DOHH2 (cell line): ENCODE data around the gene THSD1.

Experiments used
- H3F3A ChIP-seq: fragments of 200-600 bp; sonication (generic), shearing (Covaris generic); 2 replicates; pipeline ENCODE4 v1.6.0; 2016; ENCODE audit warnings: antibody characterized with exemption, mild to moderate bottlenecking; ENCODE audit not compliant: control insufficient read depth, insufficient read depth
- H3K27ac ChIP-seq: fragments of 200-600 bp; sonication (generic); 2 replicates; pipeline ENCODE4 v1.5.1; 2014; ENCODE audit warnings: low read depth, mild to moderate bottlenecking, low read length, moderate library complexity
- H3K27me3 ChIP-seq: fragments of 200-600 bp; sonication (generic); 2 replicates; pipeline ENCODE4 v1.6.1; 2014; ENCODE audit warnings: mild to moderate bottlenecking, low read length, mixed read lengths; ENCODE audit not compliant: control insufficient read depth
- H3K36me3 ChIP-seq: fragments of 200-600 bp; sonication (generic); 2 replicates; pipeline ENCODE4 v1.6.1; 2014; ENCODE audit warnings: mild to moderate bottlenecking, low read length, moderate library complexity, mixed read lengths; ENCODE audit not compliant: control insufficient read depth
- H3K4me1 ChIP-seq: fragments of 200-600 bp; sonication (generic); 2 replicates; pipeline ENCODE4 v1.6.1; 2014; ENCODE audit warnings: mild to moderate bottlenecking, low read length, mixed read lengths; ENCODE audit not compliant: control insufficient read depth
- H3K4me2 ChIP-seq: fragments of 200-600 bp; sonication (generic); 2 replicates; pipeline ENCODE4 v1.6.0; 2014; ENCODE audit warnings: mild to moderate bottlenecking, low read length, moderate library complexity
- H3K4me3 ChIP-seq: fragments of 200-600 bp; sonication (generic); 2 replicates; pipeline ENCODE4 v1.5.1; 2014; ENCODE audit warnings: mild to moderate bottlenecking, low read length, mixed read lengths
- H3K79me2 ChIP-seq: fragments of 200-600 bp; sonication (generic); 2 replicates; pipeline ENCODE4 v1.6.1; 2014; ENCODE audit warnings: mild to moderate bottlenecking, low read length, mixed read lengths; ENCODE audit not compliant: control insufficient read depth
- H3K9me2 ChIP-seq: fragments of 200-600 bp; sonication (generic); replicated peaks from 2 replicates; pipeline ENCODE4 v1.6.1; 2014; ENCODE audit warnings: mild to moderate bottlenecking, low read length, mixed read lengths; ENCODE audit not compliant: control insufficient read depth
- H3K9me3 ChIP-seq: fragments of 200-600 bp; sonication (generic); 2 replicates; pipeline ENCODE4 v1.6.1; 2014; ENCODE audit warnings: antibody characterized with exemption, low read length, mixed read lengths; ENCODE audit not compliant: control insufficient read depth, insufficient read depth
- H4K20me1 ChIP-seq: fragments of 200-600 bp; sonication (generic); 2 replicates; pipeline ENCODE4 v1.6.0; 2014; ENCODE audit warnings: low read depth, mild to moderate bottlenecking, antibody characterized with exemption, low read length, moderate library complexity; ENCODE audit not compliant: control insufficient read depth, insufficient read depth
- CTCF ChIP-seq: fragments of 200-600 bp; sonication (generic); IDR thresholded peaks from one replicate; pipeline ENCODE4 v1.5.1; 2014; ENCODE audit warnings: antibody characterized with exemption, mild to moderate bottlenecking, low read depth, low read length; ENCODE audit not compliant: poor library complexity, severe bottlenecking
- EZH2phosphoT487 ChIP-seq: fragments of 200-600 bp; sonication (generic); IDR thresholded peaks from 2 replicates; pipeline ENCODE4 v1.6.1; 2017; ENCODE audit warnings: borderline replicate concordance, mild to moderate bottlenecking, antibody characterized with exemption, low read length, moderate library complexity, mixed read lengths

Gene THSD1

DNA sequence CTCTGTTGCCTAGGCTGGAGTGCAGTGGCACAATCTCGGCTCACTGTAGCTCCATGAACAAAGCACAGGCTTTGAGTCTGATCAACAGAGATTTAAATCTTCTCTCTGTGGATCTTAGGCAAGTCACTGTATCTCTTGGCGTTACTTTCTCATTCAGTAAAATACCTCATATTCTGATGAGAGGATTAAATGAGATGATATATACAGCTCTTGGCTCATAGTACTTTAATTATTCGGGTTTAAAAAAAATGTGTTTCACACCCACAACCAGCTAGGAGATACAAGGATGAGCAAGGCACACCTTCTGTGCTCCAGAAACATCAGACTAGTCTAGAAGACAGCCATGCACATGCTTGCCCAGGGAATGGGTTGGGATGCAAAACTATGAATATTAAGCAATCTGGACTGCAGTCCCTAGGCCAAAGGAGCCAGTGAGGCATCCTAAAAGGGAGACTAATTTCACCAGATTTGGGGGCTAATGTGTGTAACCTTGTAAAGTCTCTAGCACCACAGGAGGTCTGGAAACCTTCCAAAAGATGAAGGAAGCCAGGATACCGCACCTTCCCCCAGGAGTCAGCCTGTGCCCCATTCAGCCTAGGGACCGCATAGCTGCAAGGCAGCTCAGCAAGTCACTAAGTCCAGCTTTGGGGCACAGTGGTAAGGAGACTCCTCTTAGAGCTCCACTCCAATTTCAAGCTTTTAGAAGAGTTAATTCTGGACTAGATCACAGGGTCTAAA, 42.0 kb upstream of the THSD1 start:
- Histone ChIP-seq H3K4me1 (peaks cover 23% of the 10 kb centered on the region), H3K4me3 (peak overlapping the region; percentile 98; the same call in 1 of the 2 replicates), H3F3A (no peaks in the 10 kb centered on the region; the same call in 1 of the 2 replicates), H3K27me3 (no peaks in the 10 kb centered on the region), H4K20me1 (peaks cover 11% of the 10 kb centered on the region; the same call in 1 of the 2 replicates), H3K9me2 (no peaks in the 10 kb centered on the region), H3K79me2 (peaks cover 61% of the 10 kb centered on the region), H3K36me3 (peaks cover 27% of the 10 kb centered on the region), H3K27ac (no peak overlapping the region), H3K4me2 (peak overlapping the region; percentile 82), H3K9me3 (no peaks in the 10 kb centered on the region)
- TF ChIP-seq EZH2phosphoT487 (no peak), CTCF (no peak)

- Histone ChIP-seq H3K27ac (no peak overlapping the region), H3K27me3 (no peaks in the 10 kb centered on the region), H3K4me3 (no peak overlapping the region), H3K4me1 (peaks cover 23% of the 10 kb centered on the region), H4K20me1 (peaks cover 11% of the 10 kb centered on the region; the same call in 1 of the 2 replicates), H3K4me2 (peak overlapping the region; percentile 82), H3K9me2 (no peaks in the 10 kb centered on the region), H3K9me3 (no peaks in the 10 kb centered on the region), H3F3A (no peaks in the 10 kb centered on the region; the same call in 1 of the 2 replicates), H3K36me3 (peaks cover 27% of the 10 kb centered on the region), H3K79me2 (peaks cover 68% of the 10 kb centered on the region)
- TF ChIP-seq EZH2phosphoT487 = no peak
- TF ChIP-seq CTCF = no peak
Observed at GRCh38 chr13:52447354-52447753, 41.4 kb upstream of the THSD1 start.

DNA sequence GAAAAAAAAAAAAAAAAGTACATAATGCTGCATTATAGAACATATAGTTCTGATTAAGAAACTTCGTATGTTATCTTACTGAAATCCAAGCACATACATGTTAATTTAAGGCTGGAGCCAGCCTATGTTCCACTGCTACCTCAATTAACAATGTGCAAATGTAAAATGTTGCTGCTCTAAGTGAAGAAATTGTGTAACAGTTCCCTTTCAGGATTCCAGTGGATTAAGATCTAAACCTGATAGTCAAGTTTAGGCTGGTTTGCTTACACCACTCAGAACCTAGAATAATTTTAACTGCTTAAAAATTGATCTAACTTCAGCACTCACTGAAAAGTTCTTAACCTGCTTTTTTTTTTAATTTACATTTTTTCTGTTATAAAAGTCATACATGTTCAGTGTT, 40.3 kb upstream of the THSD1 start:
- peaks cover 32% of the 10 kb centered on the region for H3K36me3 ChIP-seq
- peaks cover 23% of the 10 kb centered on the region for H3K4me1 ChIP-seq
- H3K79me2 ChIP-seq = peaks cover 73% of the 10 kb centered on the region
- peaks cover 11% of the 10 kb centered on the region; the same call in 1 of the 2 replicates for H4K20me1 ChIP-seq
- H3K9me2 ChIP-seq = no peaks in the 10 kb centered on the region
- TF ChIP-seq CTCF (no peak), EZH2phosphoT487 (no peak)
- no peak overlapping the region for H3K27ac ChIP-seq
- no peak overlapping the region for H3K4me3 ChIP-seq
- H3K4me2 ChIP-seq = no peak overlapping the region
- H3F3A ChIP-seq = no peaks in the 10 kb centered on the region; the same call in 1 of the 2 replicates
- no peaks in the 10 kb centered on the region for H3K27me3 ChIP-seq
- H3K9me3 ChIP-seq = no peaks in the 10 kb centered on the region
